Middle frontal gyrus (tissue), 1 donor: Measurements from ENCODE around the gene TFAP2B.

Experiments
- DNase-seq: peaks from one replicate; pipeline ENCODE4 v3.0.0-alpha.2; 2015; ENCODE audit warnings: low spot score; ENCODE audit errors: extremely low spot score

TFAP2B gene

DNA sequence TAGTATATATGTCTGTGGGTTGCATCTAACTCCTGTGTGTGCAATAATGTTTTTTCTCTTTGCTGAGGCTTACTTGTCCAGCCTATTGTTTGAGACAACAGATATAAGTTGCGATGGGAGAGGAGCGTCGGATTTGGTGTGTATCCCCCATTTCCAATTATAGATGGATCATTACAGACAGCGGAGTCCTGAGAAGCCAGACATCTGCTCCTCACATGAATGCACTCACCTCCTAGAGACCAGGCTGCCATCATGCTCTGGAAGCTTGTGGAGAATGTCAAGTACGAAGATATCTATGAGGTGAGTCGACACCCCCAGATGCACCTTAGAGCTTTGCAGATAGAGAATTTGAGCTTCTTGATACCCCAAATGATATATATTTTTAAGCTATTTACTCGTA lies at the start of gene TFAP2B:
TFAP2B (plus strand) TSS at position 199 of the 400 bp plus-strand sequence; CDS start at position 220, 21 bp downstream.
- no peak for DNase-seq

DNA sequence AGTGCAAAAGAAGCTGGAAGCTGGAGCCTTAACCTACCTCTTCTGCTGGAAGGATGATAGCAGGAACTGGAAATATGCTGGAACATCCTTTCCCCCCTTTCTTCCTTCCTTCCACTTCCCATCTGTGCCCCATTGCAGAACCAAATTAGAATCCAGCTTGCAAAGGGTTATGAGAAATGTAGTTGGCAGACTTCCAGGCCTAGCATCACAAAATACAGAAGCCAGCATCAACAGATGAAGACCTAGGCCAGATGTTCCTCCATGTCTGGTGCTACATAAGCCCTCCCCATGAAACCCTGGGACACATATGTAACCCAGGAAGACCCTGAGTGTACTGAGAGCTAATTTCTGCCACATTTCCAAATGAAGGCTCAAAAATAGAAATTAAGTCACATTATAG lies 40.0 kb upstream of the TFAP2B start:
- DNase-seq: no peak

DNA sequence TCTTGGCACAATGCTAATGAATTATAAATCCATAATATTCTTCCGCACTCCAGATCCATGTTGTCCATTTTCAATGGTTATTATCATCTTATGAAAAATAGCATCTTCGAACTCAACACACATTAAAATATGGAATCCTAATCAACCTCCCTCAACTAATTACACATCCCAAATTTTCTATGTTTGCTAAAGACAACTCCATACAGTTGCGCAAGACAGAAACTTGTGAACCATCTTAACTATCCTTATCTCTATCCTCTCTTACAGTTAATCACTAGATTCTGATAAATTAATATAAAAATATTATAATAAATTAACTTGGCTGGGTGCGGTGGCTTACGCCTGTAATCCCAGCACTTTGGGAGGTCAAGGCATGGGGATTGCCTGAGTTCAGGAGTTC lies 38.3 kb upstream of the TFAP2B start:
- no peak for DNase-seq

DNA sequence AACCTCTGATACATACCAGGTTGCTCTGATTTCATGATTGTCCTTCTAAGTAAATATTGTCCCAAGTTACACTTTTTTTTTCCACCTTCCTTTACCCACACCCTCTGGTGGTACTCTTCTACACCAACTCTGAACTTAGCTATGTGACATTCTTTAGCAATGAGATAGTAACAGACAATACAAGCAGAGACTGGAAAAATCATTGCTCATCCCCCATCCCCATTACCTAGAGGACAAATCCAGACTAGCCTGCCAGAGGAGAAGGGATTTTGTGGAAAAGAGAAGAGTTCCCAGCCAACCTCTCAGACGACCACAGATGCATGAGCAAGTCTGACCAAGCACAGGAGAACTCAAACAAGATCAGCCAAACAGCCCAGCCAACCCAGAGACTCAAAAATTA lies 32.8 kb upstream of the TFAP2B start:
- DNase-seq: no peak

DNA sequence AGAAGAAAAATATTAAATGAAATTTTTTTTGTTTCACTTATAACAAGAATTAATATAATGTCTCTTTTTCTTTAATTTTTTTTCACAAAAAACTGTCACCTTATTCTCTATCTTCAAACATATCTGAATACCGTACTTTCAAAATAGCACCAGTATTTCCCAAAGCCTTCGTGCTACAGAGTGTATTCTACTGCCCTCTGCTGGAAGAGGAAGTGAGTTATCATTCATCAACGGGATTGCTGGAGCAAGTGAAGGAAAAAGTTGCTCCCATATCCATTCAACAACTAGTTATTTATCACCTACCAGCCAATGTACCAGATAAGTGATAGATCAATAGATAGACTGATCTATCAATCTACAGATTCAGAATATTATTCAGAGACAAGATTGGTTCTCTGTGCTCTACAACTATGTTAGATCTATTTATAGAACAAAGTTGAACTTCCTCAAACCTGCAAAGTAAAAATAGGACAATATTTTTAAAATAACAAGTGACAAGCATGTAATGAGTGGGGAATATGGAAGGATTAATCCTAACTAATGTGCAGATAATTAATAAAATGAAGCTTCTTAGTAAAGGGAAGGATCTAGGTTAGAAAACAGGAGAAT lies 26.7 kb upstream of the TFAP2B start:
- DNase-seq: peak; percentile 55

DNA sequence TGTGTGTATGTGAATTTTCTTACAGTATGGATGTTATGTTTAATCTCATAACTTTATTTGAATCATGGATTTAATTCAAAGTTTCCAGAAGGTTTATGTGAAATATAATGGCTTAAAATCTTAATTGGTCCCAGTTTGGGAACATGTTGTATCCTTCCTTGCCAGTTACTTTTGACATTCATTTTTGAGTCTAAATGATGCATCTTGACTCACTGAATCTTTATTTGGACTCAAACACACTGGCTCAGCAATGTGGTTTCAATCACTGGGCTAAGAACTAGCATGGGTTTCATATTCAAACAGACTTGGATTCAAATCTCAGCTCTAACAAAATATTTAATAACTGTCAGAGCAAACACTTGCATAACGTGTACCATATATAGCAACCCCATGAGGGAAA lies 25.9 kb upstream of the TFAP2B start:
- no peak for DNase-seq

DNA sequence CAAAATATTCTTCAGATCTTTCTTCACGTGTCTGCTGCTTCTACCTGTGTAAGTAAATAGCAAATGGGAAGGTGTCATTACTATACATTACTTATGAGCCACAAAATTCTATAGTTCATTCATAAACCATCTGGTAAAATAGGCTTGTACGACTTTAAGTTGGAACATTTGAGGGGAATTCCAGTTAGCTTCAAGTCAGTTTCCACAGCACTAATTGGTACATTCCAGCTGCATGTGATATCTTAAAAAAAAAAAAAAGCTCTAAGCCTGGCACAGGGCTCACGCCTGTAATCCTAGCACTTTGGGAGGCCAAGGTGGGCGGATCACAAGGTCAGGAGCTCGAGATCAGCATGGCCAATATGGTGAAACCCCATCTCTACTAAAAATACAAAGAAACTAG lies 23.1 kb upstream of the TFAP2B start:
- no peak for DNase-seq

DNA sequence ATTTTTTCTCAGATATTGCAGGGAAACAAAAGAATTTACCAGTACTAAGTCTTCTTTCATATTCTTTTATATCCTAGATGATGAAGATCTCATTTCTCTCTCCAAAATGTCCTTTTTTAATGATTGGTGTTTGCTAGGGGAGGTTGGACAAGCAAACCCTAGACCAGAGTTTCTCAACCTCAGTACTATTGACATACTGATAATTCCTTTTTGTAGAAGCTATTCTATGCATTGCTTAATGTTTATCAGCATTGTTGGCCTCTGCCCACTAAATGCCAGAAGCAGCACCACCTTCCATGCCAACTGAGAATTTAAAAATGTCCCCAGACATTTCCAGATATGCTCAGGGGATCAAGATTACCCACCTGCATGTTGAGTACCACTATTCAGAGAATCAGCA lies 14.4 kb upstream of the TFAP2B start:
- no peak for DNase-seq

DNA sequence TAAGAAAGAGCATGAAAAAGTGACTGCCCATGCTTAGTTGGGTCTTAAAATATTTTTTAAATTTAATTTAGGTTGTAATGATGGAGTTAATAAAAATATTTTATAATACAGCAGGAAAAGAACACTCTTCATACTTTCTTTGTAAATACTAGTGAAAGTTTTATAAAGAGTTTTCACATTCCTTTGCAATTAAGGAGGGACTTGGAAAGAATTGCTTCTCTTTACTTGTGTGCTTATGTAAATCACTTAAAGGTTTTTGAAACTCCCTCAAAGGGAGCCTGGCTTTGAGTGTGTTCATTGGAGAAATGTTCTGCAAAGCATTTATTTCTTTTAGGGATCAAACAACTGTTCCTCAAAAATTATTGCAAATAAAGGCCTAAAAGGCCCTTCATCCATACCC lies 11.6 kb upstream of the TFAP2B start:
- DNase-seq: no peak

DNA sequence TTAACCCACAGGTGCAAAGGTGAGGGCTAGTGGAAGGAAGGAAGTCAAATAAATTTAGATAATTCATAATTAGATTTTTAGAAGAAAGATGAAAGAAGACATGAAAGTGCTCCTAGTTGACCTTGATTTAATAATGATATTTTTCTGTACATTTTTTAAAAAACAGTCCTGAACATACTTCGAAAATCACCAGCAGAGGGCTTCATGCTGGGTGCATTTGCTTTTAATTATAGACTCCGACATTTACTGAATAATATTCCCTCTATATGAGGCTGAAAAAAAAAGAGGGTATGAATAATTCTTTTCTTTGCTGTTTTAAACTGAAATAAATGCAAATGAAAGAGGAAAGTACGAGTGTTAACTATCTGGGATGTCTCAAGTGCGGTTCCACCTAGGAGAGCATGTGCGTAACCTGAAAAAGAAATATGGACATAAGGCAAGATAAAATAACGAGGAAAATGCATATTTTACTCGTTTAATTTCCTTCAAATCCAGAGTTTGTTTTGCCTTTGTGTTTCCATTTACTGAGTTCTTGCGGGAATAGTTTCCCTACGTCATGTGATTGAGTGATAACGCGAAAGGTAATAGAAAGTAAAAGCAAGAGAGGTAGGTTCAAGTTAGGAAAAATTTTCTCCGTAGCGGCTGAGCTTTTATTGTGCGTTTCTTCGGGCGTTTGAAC lies 3.1 kb upstream of the TFAP2B start:
- no peak for DNase-seq

DNA sequence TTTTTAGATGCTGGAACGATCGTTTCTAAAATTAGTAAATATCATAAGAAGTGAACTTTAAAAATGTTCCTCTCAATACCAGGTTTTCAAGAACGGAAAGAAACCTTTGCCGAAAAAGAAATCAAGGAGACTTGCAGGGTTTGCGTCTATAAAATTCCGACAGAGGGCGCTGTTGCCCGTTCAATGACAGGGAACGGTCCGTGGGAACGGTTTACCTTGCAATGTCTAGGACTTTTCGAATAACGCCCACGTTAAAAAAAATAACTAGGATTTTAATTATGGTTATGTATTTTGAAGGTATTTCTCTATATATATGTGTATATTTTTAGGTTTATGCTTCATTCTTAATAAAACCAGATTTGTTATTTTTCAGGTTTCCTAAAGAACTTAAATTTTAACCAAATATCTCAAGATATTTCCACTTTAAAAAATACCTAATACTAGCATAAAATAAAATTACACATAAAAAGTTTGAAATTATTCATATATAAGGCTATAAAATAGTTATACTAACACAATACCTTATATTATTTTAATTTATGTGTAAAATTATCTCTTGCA lies 2.5 kb upstream of the TFAP2B start:
- DNase-seq: peak; percentile 57

DNA sequence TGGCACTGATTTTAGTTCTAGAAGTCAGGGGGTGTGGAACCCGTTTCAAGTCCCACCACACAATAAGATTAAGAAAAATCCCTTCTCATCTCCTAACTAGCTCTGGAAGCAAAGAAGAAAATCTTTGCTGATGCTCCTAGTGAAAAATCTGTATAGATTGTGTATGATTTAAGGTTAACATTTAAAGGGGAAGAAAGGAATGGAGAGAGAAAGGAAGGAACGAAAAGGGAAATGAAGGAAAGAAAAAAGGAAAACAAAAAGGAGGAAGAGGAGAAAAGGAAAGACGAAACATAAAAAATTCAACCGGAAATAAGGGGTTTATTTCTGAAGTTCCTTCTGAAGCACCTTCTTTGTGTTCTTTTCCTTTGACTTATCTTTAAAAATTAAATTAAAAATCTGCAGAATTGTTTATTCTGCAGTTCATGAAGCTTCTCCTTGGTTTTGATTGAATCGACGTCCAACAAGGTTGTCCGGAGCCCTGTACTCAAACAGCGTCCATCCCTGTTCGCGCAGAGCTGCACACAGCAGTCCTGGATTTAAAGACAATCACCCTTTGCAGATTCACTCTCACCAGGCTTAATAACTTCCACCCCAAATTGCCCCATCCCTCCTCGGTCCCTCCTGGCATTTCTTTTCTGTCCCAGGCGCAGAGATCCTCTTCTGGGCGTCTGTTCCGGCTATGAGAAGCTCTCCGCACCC lies 1.6 kb upstream of the TFAP2B start:
- DNase-seq: no peak

DNA sequence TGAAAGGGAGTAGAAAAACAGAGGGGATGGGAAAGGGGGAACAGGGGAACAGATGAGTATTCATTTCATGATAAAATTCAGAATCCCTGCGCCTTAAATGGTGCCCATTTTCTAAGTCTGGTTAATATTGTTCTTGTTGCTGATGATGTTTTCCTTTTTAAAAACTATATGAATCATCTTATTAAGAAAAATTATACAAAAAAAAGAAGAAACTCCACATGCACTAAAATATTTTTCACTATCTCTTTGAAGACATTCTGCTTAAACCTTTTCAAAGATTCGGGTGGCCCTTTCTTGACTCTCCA lies 1.1 kb upstream of the TFAP2B start:
- DNase-seq: no peak

DNA sequence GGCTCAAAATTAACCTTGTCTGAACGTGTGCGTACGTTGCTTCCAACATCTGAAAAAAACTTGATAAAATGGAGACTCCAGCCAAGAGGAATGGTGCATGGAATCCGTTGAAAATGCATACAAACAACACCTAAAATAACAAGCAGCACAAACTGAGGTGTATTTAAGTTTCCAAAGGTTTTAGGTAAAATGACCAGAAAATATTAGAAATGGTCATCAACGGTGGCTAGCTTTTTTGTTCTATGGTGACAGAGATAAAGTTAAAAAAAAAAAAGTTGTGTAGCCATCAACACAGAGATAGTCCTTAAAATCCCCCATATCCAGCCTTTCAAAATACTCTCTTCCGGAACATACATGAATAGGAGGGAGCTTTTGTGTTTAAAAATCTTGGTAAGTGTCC lies 651 bp upstream of the TFAP2B start:
- DNase-seq: no peak

DNA sequence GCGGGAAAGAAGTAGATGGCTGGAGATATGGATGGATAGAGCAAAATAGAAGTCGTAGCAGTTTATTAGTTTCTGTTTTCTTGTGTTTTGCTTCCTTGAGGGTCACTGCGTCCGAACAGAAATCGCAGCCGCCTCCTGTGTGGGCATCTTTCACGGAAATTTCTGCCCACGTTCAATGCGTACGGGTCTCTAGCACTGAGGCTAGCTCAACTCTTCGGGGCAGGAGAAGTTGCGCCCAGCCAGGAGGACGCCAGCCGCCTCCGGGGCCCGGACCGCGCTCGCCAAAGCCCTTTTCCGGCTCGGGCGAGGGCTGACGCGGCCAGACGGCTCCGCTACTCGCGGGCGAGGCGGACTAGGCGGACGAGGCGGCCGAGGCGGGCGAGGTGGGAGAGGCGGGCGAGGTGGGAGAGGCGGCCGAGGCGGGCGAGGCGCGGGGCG lies 814 bp downstream of the TFAP2B start:
- DNase-seq: no peak

DNA sequence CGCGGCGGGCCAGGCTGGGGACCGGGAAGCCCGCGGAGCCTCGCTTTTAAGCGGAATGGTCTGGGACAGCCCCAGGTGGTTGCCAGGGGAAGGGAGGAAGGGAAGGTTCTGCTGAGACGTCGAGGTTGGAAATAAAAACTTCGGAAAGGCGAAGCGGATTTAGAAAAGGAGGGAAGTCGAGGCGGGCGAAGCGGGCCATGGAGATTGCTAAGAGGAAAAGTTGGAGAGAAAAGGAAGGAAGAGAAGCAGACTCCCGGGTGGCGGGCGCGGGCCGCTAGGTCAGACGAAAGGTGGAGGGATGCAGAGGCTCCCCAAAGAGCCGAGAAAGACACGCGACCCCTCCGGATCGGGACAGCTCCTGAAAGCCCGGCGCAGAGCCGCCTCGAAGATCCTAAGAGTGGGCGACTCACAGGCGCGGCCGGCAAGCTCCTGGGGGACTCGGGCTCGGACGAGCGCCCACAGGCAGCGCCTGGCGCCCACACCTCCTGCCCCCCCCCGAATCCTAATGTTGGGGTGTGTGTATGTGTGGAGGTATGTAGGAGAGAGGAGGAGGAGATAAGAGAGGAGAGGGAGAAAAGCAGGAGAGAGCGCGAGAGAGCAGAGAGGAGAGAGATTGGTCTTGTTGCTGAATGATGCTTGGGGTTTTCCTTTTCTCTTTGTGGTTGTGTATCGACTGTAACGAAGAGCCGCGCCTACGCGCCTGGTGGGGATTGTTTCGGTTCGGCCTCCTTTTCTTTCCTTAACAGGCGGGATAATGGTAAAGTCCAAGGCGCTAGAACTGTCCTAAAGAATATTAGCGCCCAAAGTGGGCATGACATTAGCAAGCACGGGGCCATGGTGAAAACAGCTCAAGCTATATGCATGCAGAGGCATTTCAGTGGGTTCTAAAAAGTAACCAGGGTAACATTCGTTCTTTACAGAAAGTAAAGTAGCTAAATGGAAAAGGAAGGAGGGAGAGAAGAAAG lies 1.5 kb downstream of the TFAP2B start:
- DNase-seq: no peak

DNA sequence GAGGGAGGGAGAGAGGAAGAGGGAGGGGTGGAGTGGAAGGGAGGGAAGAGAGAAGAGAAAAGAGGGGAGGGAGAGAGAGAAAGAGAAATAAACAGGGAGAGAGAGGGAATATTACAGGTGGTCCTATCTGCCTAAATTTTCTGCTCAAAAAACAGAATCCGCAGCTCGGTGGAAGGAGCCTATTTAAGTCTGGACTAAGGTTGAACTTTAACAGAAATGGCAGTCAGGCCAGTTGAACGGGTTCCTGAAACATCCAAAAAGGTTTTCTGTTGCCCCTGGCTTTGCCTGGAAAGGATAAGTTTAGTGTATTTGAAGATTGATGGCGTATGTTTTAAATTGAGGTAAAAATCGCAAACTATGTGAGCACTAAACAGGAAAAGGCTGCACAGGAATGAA lies 2.2 kb downstream of the TFAP2B start:
- no peak for DNase-seq

DNA sequence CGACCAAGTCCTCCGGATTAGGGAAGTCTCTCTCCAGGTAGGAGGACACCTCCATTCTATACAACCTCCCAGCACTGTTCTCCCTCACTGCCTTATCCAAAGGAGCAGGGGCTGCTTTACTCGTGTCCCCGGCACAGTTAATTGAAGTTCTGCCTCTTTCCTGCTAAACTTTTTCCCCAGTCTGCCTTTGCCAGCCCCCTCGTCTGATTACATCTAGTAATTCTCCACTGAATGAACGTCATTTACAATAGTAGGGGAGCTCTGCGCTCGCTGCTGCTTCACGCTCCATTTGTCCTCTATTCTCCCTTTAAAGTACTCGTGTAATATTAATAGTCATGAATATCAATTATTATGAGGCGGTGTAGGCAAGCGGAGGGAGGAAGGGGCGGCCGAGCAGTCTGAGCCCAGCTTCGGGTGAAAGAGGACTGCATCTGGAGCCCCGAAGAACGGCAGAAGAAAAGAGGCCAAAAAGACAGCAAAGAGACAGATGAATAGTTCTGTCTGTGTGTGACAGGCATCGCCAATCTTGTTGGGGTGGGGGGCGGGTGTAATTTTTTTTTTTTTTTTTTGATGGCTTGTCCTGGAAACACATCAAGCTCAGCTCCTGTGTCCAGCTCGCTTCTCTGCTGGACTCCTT lies 2.9 kb downstream of the TFAP2B start:
- no peak for DNase-seq

DNA sequence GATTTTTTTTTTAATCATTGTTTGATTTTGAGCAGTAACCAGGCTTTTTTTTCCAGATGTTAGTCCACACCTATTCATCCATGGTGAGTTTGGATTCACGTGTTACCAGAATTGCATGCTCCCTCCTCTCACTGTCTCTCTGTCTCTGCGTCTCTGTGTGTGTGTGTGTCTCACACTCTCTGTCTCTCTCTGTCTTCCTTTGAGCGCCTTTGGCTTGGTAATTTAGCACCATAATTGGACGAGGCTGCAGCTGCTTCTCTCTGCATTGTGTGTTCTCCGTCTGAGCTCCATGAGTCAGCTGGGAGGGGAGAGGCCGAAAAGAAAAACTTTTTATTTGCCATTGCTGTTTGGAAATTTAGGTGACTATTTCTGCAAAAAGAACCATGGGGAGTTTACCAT lies 3.4 kb downstream of the TFAP2B start:
- DNase-seq: no peak

DNA sequence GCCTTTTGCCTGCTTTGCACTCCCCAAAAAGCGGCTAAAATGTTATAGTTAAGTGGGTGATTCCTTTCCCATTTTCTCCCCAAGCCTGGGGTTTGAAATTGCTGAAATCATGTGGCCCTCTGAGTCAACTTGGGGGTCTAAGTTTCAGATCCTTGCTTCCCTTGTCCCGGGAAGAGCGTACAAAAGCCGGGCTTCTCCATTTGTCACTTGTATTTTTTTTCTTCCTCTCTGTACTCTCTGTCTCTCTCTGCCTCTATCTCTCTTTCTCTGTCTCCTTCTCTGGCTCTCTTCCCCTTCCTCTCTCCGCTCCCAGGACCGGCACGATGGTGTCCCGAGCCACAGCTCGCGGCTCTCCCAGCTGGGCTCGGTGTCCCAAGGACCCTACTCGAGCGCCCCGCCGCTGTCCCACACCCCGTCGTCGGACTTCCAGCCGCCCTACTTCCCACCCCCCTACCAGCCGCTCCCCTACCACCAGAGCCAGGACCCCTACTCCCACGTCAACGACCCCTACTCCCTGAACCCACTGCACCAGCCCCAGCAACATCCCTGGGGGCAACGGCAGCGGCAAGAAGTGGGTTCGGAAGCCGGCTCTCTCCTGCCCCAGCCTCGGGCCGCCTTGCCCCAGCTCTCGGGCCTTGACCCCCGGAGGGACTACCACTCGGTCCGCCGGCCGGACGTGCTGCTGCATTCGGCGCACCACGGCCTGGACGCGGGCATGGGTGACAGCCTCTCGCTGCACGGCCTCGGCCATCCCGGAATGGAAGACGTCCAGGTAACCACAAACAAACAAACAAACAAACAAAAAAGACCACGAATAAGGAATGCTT lies 4.6 kb downstream of the TFAP2B start:
- no peak for DNase-seq
